Mesenchymal stem cell (in vitro differentiated cells and primary cell): ENCODE results near the gene MARK4.

Source experiments
- DNase-seq: peaks from one replicate; pipeline ENCODE4 v3.0.0-alpha.2; 2013
- H2AFZ ChIP-seq: one replicate; pipeline ENCODE4 v1.6.1; 2013; ENCODE audit warnings: low read depth, mild to moderate bottlenecking, control low read depth, inconsistent platforms, low read length, moderate library complexity
- H2AK5ac ChIP-seq: 2 replicates; pipeline ENCODE4 v1.6.1; 2013; ENCODE audit warnings: low read length, moderate library complexity, mild to moderate bottlenecking, inconsistent platforms; ENCODE audit not compliant: severe bottlenecking
- H2BK120ac ChIP-seq: one replicate; pipeline ENCODE4 v1.6.1; 2013; ENCODE audit warnings: low read depth, mild to moderate bottlenecking, inconsistent platforms, low read length, moderate library complexity
- H2BK12ac ChIP-seq, 2 experiments: one replicate each; pipeline ENCODE4 v1.6.1; 2013; ENCODE audit warnings: inconsistent platforms in 2 of 2, low read length in 2 of 2, mild to moderate bottlenecking in 2 of 2, moderate library complexity in 2 of 2, control low read depth in 1 of 2
- H2BK15ac ChIP-seq: one replicate; pipeline ENCODE4 v1.6.1; 2013; ENCODE audit warnings: mild to moderate bottlenecking, low read depth, inconsistent platforms; ENCODE audit not compliant: poor library complexity, severe bottlenecking
- H2BK5ac ChIP-seq: 2 replicates; pipeline ENCODE4 v1.6.1; 2013; ENCODE audit warnings: low read depth, mild to moderate bottlenecking, low read length, control low read depth, inconsistent platforms; ENCODE audit not compliant: poor library complexity, severe bottlenecking
- H3K14ac ChIP-seq, 2 experiments: one replicate each; pipeline ENCODE4 v1.6.1; 2013; ENCODE audit warnings: inconsistent platforms in 2 of 2, low read length in 2 of 2, control low read depth in 1 of 2, mild to moderate bottlenecking in 1 of 2, moderate library complexity in 1 of 2
- H3K18ac ChIP-seq, 2 experiments: one replicate each; pipeline ENCODE4 v1.6.1; 2013; ENCODE audit warnings: inconsistent platforms in 2 of 2, low read length in 2 of 2, control low read depth in 1 of 2, low read depth in 1 of 2, mild to moderate bottlenecking in 1 of 2
- H3K23ac ChIP-seq, 2 experiments: one replicate each; pipeline ENCODE4 v1.6.1; 2013; ENCODE audit warnings: inconsistent platforms in 2 of 2, low read length in 2 of 2, mild to moderate bottlenecking in 2 of 2, moderate library complexity in 2 of 2, control low read depth in 1 of 2
- H3K27ac ChIP-seq: 2 replicates; pipeline ENCODE4 v1.5.1; 2013; ENCODE audit warnings: mild to moderate bottlenecking, moderate library complexity, low read length, control low read depth, inconsistent platforms; ENCODE audit not compliant: poor library complexity, severe bottlenecking
- H3K27me3 ChIP-seq, 2 experiments: 2 replicates each; pipeline versions ENCODE4 v1.6.1 to v1.7.0; 2013; ENCODE audit warnings: low read length in 2 of 2, mild to moderate bottlenecking in 2 of 2, moderate library complexity in 2 of 2, control low read depth in 1 of 2, inconsistent platforms in 1 of 2; ENCODE audit not compliant: control insufficient read depth in 1 of 2, insufficient read depth in 1 of 2
- H3K36me3 ChIP-seq, 2 experiments: 2 replicates each; pipeline versions ENCODE4 v1.6.1 to v1.7.0; 2013; ENCODE audit warnings: low read length in 2 of 2, control low read depth in 1 of 2, inconsistent platforms in 1 of 2, low read depth in 1 of 2, mild to moderate bottlenecking in 1 of 2; ENCODE audit not compliant: insufficient read depth in 2 of 2, control insufficient read depth in 1 of 2
- H3K4ac ChIP-seq, 2 experiments: one replicate each; pipeline ENCODE4 v1.6.1; 2013; ENCODE audit warnings: inconsistent platforms in 2 of 2, low read length in 2 of 2, mild to moderate bottlenecking in 2 of 2, moderate library complexity in 2 of 2, control low read depth in 1 of 2, low read depth in 1 of 2
- H3K4me1 ChIP-seq: 2 replicates; pipeline ENCODE4 v1.6.1; 2013; ENCODE audit warnings: low read depth, low read length, control low read depth; ENCODE audit not compliant: control insufficient read depth, insufficient read depth
- H3K4me2 ChIP-seq: 2 replicates; pipeline ENCODE4 v1.6.1; 2013; ENCODE audit warnings: low read length, mild to moderate bottlenecking, inconsistent platforms; ENCODE audit not compliant: poor library complexity, severe bottlenecking
- H3K4me3 ChIP-seq, 2 experiments: 2 replicates each; pipeline versions ENCODE4 v1.5.1 to v1.7.0; 2013; ENCODE audit warnings: low read length in 2 of 2, mild to moderate bottlenecking in 2 of 2, control low read depth in 1 of 2, low read depth in 1 of 2; ENCODE audit not compliant: insufficient read depth in 1 of 2
- H3K79me1 ChIP-seq: replicated peaks from 2 replicates; pipeline ENCODE4 v1.6.1; 2013; ENCODE audit warnings: mild to moderate bottlenecking, control low read depth, low read length, inconsistent platforms; ENCODE audit not compliant: poor library complexity, severe bottlenecking
- H3K9ac ChIP-seq: 2 replicates; pipeline ENCODE4 v1.7.0; 2013; ENCODE audit warnings: mild to moderate bottlenecking, low read length, moderate library complexity
- H3K9me3 ChIP-seq: 2 replicates; pipeline ENCODE4 v1.7.0; 2013; ENCODE audit warnings: mild to moderate bottlenecking, low read length; ENCODE audit not compliant: control insufficient read depth
- H4K8ac ChIP-seq: one replicate; pipeline ENCODE4 v1.6.1; 2013; ENCODE audit warnings: inconsistent platforms, mild to moderate bottlenecking, low read length, moderate library complexity
- H4K91ac ChIP-seq: one replicate; pipeline ENCODE4 v1.6.1; 2013; ENCODE audit warnings: mild to moderate bottlenecking, low read length, inconsistent platforms
- WGBS: methylation state at CpG from one replicate; pipeline ENCODE4 v1.1.7; 2013; ENCODE audit warnings: mixed read lengths; 5-methylcytosine and 5-hydroxymethylcytosine counted together

Gene MARK4

DNA sequence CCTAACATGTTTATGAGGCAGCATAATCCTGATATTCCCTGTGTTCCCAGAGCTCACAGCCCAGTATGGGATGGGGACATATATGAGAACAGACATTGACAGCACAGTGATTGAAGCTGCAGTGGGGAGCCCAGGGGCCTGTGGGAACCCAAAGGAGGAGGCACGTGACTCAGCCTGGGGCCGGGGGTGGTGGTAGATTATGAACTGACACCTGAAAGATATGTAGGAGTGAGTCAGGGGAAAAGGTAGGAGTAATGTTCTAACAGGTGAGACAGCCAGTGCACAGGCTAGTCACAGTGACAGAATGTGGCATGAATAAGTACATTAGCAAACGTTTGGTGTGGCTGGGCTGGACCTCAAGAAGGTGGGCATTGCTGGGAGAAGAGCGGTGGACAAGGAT is 42.6 kb downstream of the MARK4 start:
- H4K8ac ChIP-seq = no peak overlapping the region
- no peaks in the 10 kb centered on the region for H3K27me3 ChIP-seq
- H2BK12ac ChIP-seq = no peak overlapping the region
- no peaks in the 10 kb centered on the region for H3K79me1 ChIP-seq
- H3K36me3 ChIP-seq = peaks cover 68 to 77% of the 10 kb centered on the region in 2 experiments
- no peak overlapping the region for H3K27ac ChIP-seq
- H3K9ac ChIP-seq = no peak overlapping the region
- no peak overlapping the region for H3K14ac ChIP-seq
- no peak overlapping the region for H4K91ac ChIP-seq
- peaks cover 5% of the 10 kb centered on the region for H3K4me1 ChIP-seq
- H3K18ac ChIP-seq = no peak overlapping the region
- H2BK15ac ChIP-seq = no peak overlapping the region
- no peak overlapping the region for H2AK5ac ChIP-seq
- H3K4ac ChIP-seq = no peak overlapping the region
- peaks cover 4% of the 10 kb centered on the region for H3K9me3 ChIP-seq
- no peak overlapping the region for H2BK120ac ChIP-seq
- H3K4me2 ChIP-seq = no peak overlapping the region
- H3K4me3 ChIP-seq = no peak overlapping the region
- WGBS = 91% methylated on average over 3 of the region's 4 CpGs
- no peak for DNase-seq
- H2AFZ ChIP-seq = no peak overlapping the region
- H2BK5ac ChIP-seq = no peak overlapping the region
- no peak overlapping the region for H3K23ac ChIP-seq

DNA sequence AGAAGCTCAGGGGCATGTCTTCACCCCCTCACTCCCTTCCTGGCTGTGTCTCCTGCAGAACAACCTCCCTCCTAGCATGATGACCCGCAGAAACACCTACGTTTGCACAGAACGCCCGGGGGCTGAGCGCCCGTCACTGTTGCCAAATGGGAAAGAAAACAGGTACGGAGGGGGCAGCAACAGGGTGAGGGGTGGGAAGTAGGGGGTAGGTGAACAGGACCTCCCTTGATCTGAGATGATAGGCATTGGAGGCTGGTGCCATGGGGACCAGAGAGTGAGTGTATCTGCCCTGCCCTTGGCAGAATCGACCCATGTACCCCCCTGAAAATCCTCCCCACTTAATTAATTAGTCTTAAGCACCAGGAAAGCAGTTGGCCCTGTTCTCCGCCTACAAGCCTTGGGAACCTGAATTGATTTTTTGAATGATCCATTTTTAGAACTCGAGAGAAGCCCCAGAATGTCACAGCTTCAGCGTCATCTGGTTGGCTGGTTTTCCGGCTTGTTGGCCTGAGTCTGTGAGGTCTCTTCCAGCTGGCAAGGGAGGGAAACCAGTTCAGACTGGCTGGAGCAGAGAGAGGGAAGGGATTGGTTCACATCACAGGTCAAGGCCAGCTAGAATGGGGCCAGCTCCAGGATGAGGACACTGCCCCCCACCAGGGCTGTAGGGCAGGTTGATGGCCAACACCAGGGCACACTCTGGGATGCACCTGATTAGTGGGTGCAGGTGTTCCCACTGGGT is 43.4 kb downstream of the MARK4 start:
- Histone ChIP-seq H3K4me3 (no peak overlapping the region), H3K27ac (no peak overlapping the region), H3K9me3 (peaks cover 4% of the 10 kb centered on the region), H3K23ac (no peak overlapping the region), H2BK15ac (no peak overlapping the region), H4K8ac (no peak overlapping the region), H3K9ac (no peak overlapping the region), H2BK120ac (no peak overlapping the region), H3K4me1 (peaks cover 5% of the 10 kb centered on the region), H2AK5ac (no peak overlapping the region), H3K79me1 (no peaks in the 10 kb centered on the region), H3K36me3 (peaks cover 68 to 80% of the 10 kb centered on the region in 2 experiments), H3K14ac (no peak overlapping the region), H4K91ac (no peak overlapping the region), H2BK5ac (no peak overlapping the region), H2BK12ac (no peak overlapping the region), H3K18ac (no peak overlapping the region), H3K4ac (no peak overlapping the region), H2AFZ (no peak overlapping the region), H3K27me3 (no peaks in the 10 kb centered on the region), H3K4me2 (no peak overlapping the region)
- no peak for DNase-seq
- 95% methylated on average over 11 of the region's 12 CpGs for WGBS

GRCh38 chr19:45295873-45296272 is 44.8 kb downstream of the MARK4 start:
- H3K4me2 ChIP-seq = no peak overlapping the region
- H3K4me3 ChIP-seq = no peak overlapping the region
- no peak overlapping the region for H4K91ac ChIP-seq
- H2BK5ac ChIP-seq = no peak overlapping the region
- H3K9ac ChIP-seq = no peak overlapping the region
- H3K27me3 ChIP-seq = no peaks in the 10 kb centered on the region
- no peaks in the 10 kb centered on the region for H3K4me1 ChIP-seq
- H3K9me3 ChIP-seq = peaks cover 4% of the 10 kb centered on the region
- DNase-seq = no peak
- H3K14ac ChIP-seq = no peak overlapping the region
- H2BK120ac ChIP-seq = no peak overlapping the region
- no peak overlapping the region for H3K4ac ChIP-seq
- H3K27ac ChIP-seq = no peak overlapping the region
- no peak overlapping the region for H2BK12ac ChIP-seq
- H3K18ac ChIP-seq = no peak overlapping the region
- H2AFZ ChIP-seq = no peak overlapping the region
- no peak overlapping the region for H2AK5ac ChIP-seq
- H3K79me1 ChIP-seq = no peaks in the 10 kb centered on the region
- H3K36me3 ChIP-seq = peaks cover 72 to 79% of the 10 kb centered on the region in 2 experiments
- H4K8ac ChIP-seq = no peak overlapping the region
- H2BK15ac ChIP-seq = no peak overlapping the region
- no peak overlapping the region for H3K23ac ChIP-seq

DNA sequence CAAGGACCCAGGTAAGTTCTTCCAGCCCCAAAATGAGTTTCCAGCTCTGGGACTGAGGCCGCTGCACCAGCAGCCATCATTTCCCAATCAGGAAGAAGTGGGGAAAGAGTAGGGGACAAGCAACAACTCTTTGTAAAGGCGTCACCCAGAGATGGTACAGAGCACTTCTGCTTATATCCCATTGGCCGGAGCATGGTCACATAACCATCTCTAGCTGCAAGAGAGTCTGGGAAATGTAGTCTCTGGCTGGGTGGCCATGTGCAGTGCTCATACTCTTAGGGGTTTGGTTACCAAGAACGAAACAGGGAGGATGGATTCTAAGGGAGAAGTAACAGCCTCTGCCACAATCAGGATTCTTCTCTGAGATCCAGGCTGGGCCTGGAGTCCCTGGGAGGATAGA is 45.3 kb downstream of the MARK4 start:
- no peak overlapping the region for H2BK15ac ChIP-seq
- peaks cover 68 to 77% of the 10 kb centered on the region in 2 experiments for H3K36me3 ChIP-seq
- no peak overlapping the region for H2BK12ac ChIP-seq
- H2BK120ac ChIP-seq = no peak overlapping the region
- H2AFZ ChIP-seq = no peak overlapping the region
- no peak overlapping the region for H4K91ac ChIP-seq
- no peak overlapping the region for H3K4ac ChIP-seq
- H3K14ac ChIP-seq = no peak overlapping the region
- H3K4me1 ChIP-seq = no peaks in the 10 kb centered on the region
- 90% methylated on average over 4 of the region's 4 CpGs for WGBS
- peaks cover 4% of the 10 kb centered on the region for H3K9me3 ChIP-seq
- no peak overlapping the region for H3K18ac ChIP-seq
- no peak overlapping the region for H3K4me3 ChIP-seq
- no peak overlapping the region for H2BK5ac ChIP-seq
- no peaks in the 10 kb centered on the region for H3K27me3 ChIP-seq
- no peak overlapping the region for H2AK5ac ChIP-seq
- DNase-seq = no peak
- no peak overlapping the region for H3K23ac ChIP-seq
- no peak overlapping the region for H4K8ac ChIP-seq
- H3K27ac ChIP-seq = no peak overlapping the region
- H3K4me2 ChIP-seq = no peak overlapping the region
- no peaks in the 10 kb centered on the region for H3K79me1 ChIP-seq
- H3K9ac ChIP-seq = no peak overlapping the region
